Neuronal stem cell (in vitro differentiated cells): ENCODE results near the gene ZBTB20.

Experiments
- DNase-seq: peaks from one replicate; pipeline ENCODE4 v3.0.0-alpha.2; 2013; ENCODE audit warnings: low spot score
- H2AFZ ChIP-seq: one replicate; pipeline ENCODE4 v1.6.1; 2013; ENCODE audit warnings: mild to moderate bottlenecking, low read length, inconsistent platforms
- H2AK5ac ChIP-seq: 2 replicates; pipeline ENCODE4 v1.6.1; 2013; ENCODE audit warnings: low read depth, mild to moderate bottlenecking, inconsistent platforms, low read length, moderate library complexity, mixed read lengths
- H2BK120ac ChIP-seq: 2 replicates; pipeline ENCODE4 v1.6.1; 2013; ENCODE audit warnings: low read depth, mild to moderate bottlenecking, inconsistent platforms, low read length, moderate library complexity, mixed read lengths
- H2BK12ac ChIP-seq: one replicate; pipeline ENCODE4 v1.6.1; 2013; ENCODE audit warnings: low read length, inconsistent platforms
- H2BK15ac ChIP-seq: 2 replicates; pipeline ENCODE4 v1.6.1; 2013; ENCODE audit warnings: mild to moderate bottlenecking, low read length, inconsistent platforms, mixed read lengths
- H2BK5ac ChIP-seq: one replicate; pipeline ENCODE4 v1.6.1; 2013; ENCODE audit warnings: inconsistent platforms, mild to moderate bottlenecking, low read length, moderate library complexity
- H3K14ac ChIP-seq: one replicate; pipeline ENCODE4 v1.6.1; 2013; ENCODE audit warnings: low read length, inconsistent platforms
- H3K18ac ChIP-seq: 2 replicates; pipeline ENCODE4 v1.6.1; 2013; ENCODE audit warnings: low read length, inconsistent platforms
- H3K23ac ChIP-seq: 2 replicates; pipeline ENCODE4 v1.6.1; 2013; ENCODE audit warnings: low read depth, mild to moderate bottlenecking, mixed read lengths, low read length, inconsistent platforms; ENCODE audit not compliant: poor library complexity
- H3K27ac ChIP-seq: replicated peaks from 3 replicates; pipeline ENCODE4 v1.5.1; 2013; ENCODE audit warnings: low read length, inconsistent platforms
- H3K27me3 ChIP-seq, 3 experiments: 2 replicates each; pipeline ENCODE4 v1.6.1; 2013; ENCODE audit warnings: low read length in 3 of 3, mild to moderate bottlenecking in 2 of 3, inconsistent platforms in 1 of 3, low read depth in 1 of 3, mixed read lengths in 1 of 3, moderate library complexity in 1 of 3; ENCODE audit not compliant: control insufficient read depth in 3 of 3, insufficient read depth in 3 of 3
- H3K36me3 ChIP-seq, 2 donors: replicated peaks in 1 of 2; 2 replicates each; pipeline ENCODE4 v1.6.1; 2013; ENCODE audit warnings: low read length in 2 of 2; ENCODE audit not compliant: control insufficient read depth in 2 of 2, insufficient read depth in 2 of 2
- H3K4ac ChIP-seq: 2 replicates; pipeline ENCODE4 v1.6.1; 2013; ENCODE audit warnings: inconsistent platforms, mild to moderate bottlenecking, low read length, moderate library complexity
- H3K4me1 ChIP-seq, 2 donors: 1 replicate in 1 of 2; 2 replicates in 1 of 2; pipeline ENCODE4 v1.6.1; 2013; ENCODE audit warnings: low read length in 2 of 2, low read depth in 1 of 2; ENCODE audit not compliant: control insufficient read depth in 2 of 2, insufficient read depth in 1 of 2
- H3K4me2 ChIP-seq: one replicate; pipeline ENCODE4 v1.6.1; 2013; ENCODE audit warnings: mild to moderate bottlenecking, low read length, inconsistent platforms; ENCODE audit not compliant: insufficient read depth, poor library complexity, severe bottlenecking
- H3K4me3 ChIP-seq, 2 donors: 2 replicates each; pipeline ENCODE4 v1.5.1; 2013; ENCODE audit warnings: low read length in 2 of 2, mild to moderate bottlenecking in 2 of 2, inconsistent platforms in 1 of 2, moderate library complexity in 1 of 2
- H3K79me1 ChIP-seq: one replicate; pipeline ENCODE4 v1.6.1; 2013; ENCODE audit warnings: low read depth, mild to moderate bottlenecking, inconsistent platforms, low read length, moderate library complexity
- H3K9ac ChIP-seq: one replicate; pipeline ENCODE4 v1.6.1; 2013; ENCODE audit warnings: mild to moderate bottlenecking, low read depth, low read length, inconsistent platforms; ENCODE audit not compliant: poor library complexity
- H3K9me3 ChIP-seq, 2 donors: replicated peaks in 1 of 2; 2 replicates each; pipeline versions ENCODE3 to v1.6.1; 2013; ENCODE audit warnings: low read length in 2 of 2, mild to moderate bottlenecking in 2 of 2, inconsistent platforms in 1 of 2, low read depth in 1 of 2, mixed read lengths in 1 of 2, moderate library complexity in 1 of 2; ENCODE audit not compliant: control insufficient read depth in 2 of 2, insufficient read depth in 1 of 2
- H4K8ac ChIP-seq: one replicate; pipeline ENCODE4 v1.6.1; 2013; ENCODE audit warnings: low read depth, mild to moderate bottlenecking, inconsistent platforms, low read length, moderate library complexity
- H4K91ac ChIP-seq: one replicate; pipeline ENCODE4 v1.6.1; 2013; ENCODE audit warnings: low read length, low read depth, mild to moderate bottlenecking, inconsistent platforms; ENCODE audit not compliant: poor library complexity
- WGBS, 2 donors: extraction: QIAGEN DNeasy Blood & Tissue Kit; methylation state at CpG; one replicate each; pipeline ENCODE4 v1.1.7; 2013; ENCODE audit warnings: missing lambda C conversion rate in 2 of 2, mixed read lengths in 1 of 2; ENCODE audit not compliant: insufficient read length in 2 of 2, insufficient replicate concordance in 1 of 2; ENCODE audit errors: extremely low coverage in 2 of 2; 5-methylcytosine and 5-hydroxymethylcytosine counted together

ZBTB20 gene

DNA sequence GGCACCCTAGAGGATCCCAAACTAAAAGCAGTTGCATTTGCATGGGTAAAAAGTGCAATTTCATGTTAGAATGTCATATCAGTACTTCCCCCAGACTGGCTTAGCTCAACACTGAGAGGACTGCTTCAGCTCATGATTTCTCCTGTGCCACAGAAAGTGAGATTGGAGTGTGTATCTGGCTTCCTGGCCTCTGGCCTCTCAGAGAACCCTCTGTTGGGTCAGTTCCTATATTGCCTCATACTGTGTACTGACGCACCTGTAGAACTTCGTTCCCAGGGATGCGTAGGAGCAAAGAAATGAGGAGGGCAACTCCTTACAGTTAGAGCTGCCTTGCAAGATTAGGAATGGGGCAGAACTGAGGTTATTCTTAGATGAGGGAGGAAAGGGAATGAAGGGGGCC, 512.5 kb downstream of the ZBTB20 start:
- Histone ChIP-seq H3K27me3 (no peaks in the 10 kb centered on the region), H2BK5ac (no peak overlapping the region), H4K8ac (no peak overlapping the region), H3K4ac (no peak overlapping the region), H3K9me3 (peaks cover 1 to 19% of the 10 kb centered on the region in 2 donors), H2BK12ac (no peak overlapping the region), H3K14ac (no peak overlapping the region), H3K36me3 (no peaks in the 10 kb centered on the region), H3K4me1 (peaks cover 2 to 3% of the 10 kb centered on the region in 2 donors), H3K4me3 (no peak overlapping the region), H3K23ac (no peak overlapping the region), H3K9ac (no peak overlapping the region), H2AFZ (no peak overlapping the region), H2AK5ac (no peak overlapping the region), H3K4me2 (no peak overlapping the region), H4K91ac (no peak overlapping the region), H3K18ac (no peak overlapping the region), H2BK120ac (no peak overlapping the region), H3K27ac (no peak overlapping the region), H2BK15ac (no peak overlapping the region), H3K79me1 (no peaks in the 10 kb centered on the region)
- DNase-seq: no peak
- no CpG with 5 or more reads among the region's 3 CpGs for WGBS, 2 donors

DNA sequence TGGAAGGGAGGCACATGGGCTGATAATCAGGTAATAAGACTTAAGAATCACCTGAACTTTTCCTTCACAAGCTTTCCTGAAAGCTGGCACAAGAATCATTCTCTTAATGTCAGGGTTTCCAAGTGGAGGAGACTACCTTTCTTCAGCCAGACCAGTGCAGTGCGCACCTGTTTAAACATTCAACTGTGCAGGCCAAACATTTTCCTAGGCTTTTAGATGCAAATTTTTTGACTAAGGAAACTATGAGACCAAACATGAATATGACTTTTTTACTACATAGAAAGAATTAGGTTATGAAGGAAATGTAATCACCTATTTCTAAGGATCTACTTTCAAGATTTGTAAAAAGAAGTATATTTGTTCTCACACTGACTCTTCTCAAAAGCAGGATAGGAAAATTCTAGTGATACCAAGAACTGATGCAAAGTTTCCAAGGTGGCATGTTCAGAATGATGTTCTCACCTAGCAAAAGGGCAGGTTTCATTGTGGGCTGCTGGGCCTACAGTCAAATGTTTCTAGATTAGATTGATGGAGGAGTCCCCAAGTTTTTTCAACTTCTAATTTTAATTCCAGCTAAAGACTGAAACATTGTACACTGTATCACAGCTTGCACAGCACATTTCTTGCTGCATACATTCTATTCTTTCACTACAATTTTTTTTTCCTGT, 514.2 kb downstream of the ZBTB20 start:
- Histone ChIP-seq H3K9ac (no peak overlapping the region), H3K4me1 (no peaks in the 10 kb centered on the region), H3K4me3 (no peak overlapping the region), H3K27ac (no peak overlapping the region), H3K14ac (no peak overlapping the region), H3K4me2 (no peak overlapping the region), H2AFZ (no peak overlapping the region), H3K18ac (no peak overlapping the region), H2BK120ac (no peak overlapping the region), H4K91ac (no peak overlapping the region), H3K23ac (no peak overlapping the region), H2BK15ac (no peak overlapping the region), H3K36me3 (no peaks in the 10 kb centered on the region), H3K4ac (no peak overlapping the region), H3K27me3 (no peaks in the 10 kb centered on the region), H4K8ac (no peak overlapping the region), H2BK5ac (no peak overlapping the region), H2AK5ac (no peak overlapping the region), H3K9me3 (peaks cover 1 to 19% of the 10 kb centered on the region in 2 donors), H3K79me1 (no peaks in the 10 kb centered on the region), H2BK12ac (no peak overlapping the region)
- WGBS, 2 donors: no CpG with 5 or more reads among the region's 1 CpG
- DNase-seq: no peak

DNA sequence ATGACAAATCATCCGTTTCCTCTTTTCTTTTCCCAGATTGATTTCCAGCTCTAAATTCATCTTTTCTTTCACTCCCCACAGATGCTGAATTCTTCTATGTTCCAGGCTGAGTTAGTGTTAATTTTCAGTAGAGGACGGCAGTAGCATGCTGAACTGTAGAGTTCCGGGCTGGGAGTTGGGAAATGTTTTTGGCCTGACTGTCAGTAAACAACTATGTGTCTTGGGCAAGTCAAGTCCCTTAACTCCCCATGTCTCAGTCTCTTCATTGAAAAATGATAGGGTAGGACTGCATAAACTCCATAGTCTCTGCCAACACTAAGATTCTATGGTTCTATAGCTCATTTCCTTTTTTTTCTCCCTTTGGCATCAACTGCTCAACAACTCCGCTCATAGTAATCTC, 519.3 kb downstream of the ZBTB20 start:
- no peak overlapping the region for H3K4ac ChIP-seq
- no peak for DNase-seq
- peaks cover 10 to 11% of the 10 kb centered on the region in 2 donors for H3K4me1 ChIP-seq
- H3K18ac ChIP-seq: no peak overlapping the region
- H3K27ac ChIP-seq: no peak overlapping the region
- H3K14ac ChIP-seq: no peak overlapping the region
- no peak overlapping the region for H3K4me2 ChIP-seq
- H2AK5ac ChIP-seq: no peak overlapping the region
- no peak overlapping the region for H2BK5ac ChIP-seq
- no peaks in the 10 kb centered on the region for H3K9me3 ChIP-seq
- no peak overlapping the region for H2BK15ac ChIP-seq
- no peak overlapping the region for H2BK12ac ChIP-seq
- no peaks in the 10 kb centered on the region for H3K27me3 ChIP-seq
- H3K9ac ChIP-seq: no peak overlapping the region
- H4K8ac ChIP-seq: no peak overlapping the region
- no peaks in the 10 kb centered on the region for H3K36me3 ChIP-seq
- H3K79me1 ChIP-seq: no peaks in the 10 kb centered on the region
- no peak overlapping the region for H3K4me3 ChIP-seq
- H3K23ac ChIP-seq: no peak overlapping the region
- no peak overlapping the region for H2AFZ ChIP-seq
- no CpG with 5 or more reads among the region's 4 CpGs for WGBS, 2 donors
- no peak overlapping the region for H2BK120ac ChIP-seq
- H4K91ac ChIP-seq: no peak overlapping the region

DNA sequence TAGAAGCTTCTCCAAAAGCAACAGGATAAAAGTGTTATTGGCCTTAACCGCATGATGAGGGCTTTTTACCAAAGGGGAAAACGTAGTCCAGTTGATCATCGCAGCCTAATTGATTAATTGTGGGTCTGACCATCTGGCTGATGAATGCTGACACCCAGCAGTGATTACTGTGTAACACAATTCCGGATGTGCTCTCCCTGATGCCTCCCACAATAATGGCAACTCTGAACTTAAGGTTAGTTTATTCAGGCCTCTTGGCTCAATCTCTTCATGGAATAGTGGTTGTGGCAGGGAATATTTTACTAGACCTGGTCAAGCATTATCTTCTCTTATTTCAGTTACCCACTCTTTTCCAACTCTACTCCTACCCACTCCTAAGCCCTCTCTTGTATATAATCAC, 520.3 kb downstream of the ZBTB20 start:
- no peak overlapping the region for H2AFZ ChIP-seq
- no peak overlapping the region for H2BK15ac ChIP-seq
- no peaks in the 10 kb centered on the region for H3K27me3 ChIP-seq
- H2BK5ac ChIP-seq: no peak overlapping the region
- no CpG with 5 or more reads among the region's 4 CpGs for WGBS, 2 donors
- H3K14ac ChIP-seq: no peak overlapping the region
- H3K79me1 ChIP-seq: no peaks in the 10 kb centered on the region
- no peak overlapping the region for H3K27ac ChIP-seq
- no peak overlapping the region for H4K8ac ChIP-seq
- H3K4me1 ChIP-seq: peaks cover 10 to 11% of the 10 kb centered on the region in 2 donors
- H2BK120ac ChIP-seq: no peak overlapping the region
- no peak overlapping the region for H3K18ac ChIP-seq
- no peak overlapping the region for H3K9ac ChIP-seq
- no peak overlapping the region for H3K4ac ChIP-seq
- H2AK5ac ChIP-seq: no peak overlapping the region
- no peaks in the 10 kb centered on the region for H3K36me3 ChIP-seq
- no peak overlapping the region for H3K4me2 ChIP-seq
- H3K4me3 ChIP-seq: no peak overlapping the region
- no peak overlapping the region for H3K23ac ChIP-seq
- no peak overlapping the region for H4K91ac ChIP-seq
- H3K9me3 ChIP-seq: no peaks in the 10 kb centered on the region
- no peak overlapping the region for H2BK12ac ChIP-seq
- no peak for DNase-seq
